ENCODE results near the gene BANP.
"Not testable (repeated sequence)": the region's sequence is repeated elsewhere in the genome, so short reads cannot be mapped to it uniquely, and the experiment has no call there.

BANP gene

DNA sequence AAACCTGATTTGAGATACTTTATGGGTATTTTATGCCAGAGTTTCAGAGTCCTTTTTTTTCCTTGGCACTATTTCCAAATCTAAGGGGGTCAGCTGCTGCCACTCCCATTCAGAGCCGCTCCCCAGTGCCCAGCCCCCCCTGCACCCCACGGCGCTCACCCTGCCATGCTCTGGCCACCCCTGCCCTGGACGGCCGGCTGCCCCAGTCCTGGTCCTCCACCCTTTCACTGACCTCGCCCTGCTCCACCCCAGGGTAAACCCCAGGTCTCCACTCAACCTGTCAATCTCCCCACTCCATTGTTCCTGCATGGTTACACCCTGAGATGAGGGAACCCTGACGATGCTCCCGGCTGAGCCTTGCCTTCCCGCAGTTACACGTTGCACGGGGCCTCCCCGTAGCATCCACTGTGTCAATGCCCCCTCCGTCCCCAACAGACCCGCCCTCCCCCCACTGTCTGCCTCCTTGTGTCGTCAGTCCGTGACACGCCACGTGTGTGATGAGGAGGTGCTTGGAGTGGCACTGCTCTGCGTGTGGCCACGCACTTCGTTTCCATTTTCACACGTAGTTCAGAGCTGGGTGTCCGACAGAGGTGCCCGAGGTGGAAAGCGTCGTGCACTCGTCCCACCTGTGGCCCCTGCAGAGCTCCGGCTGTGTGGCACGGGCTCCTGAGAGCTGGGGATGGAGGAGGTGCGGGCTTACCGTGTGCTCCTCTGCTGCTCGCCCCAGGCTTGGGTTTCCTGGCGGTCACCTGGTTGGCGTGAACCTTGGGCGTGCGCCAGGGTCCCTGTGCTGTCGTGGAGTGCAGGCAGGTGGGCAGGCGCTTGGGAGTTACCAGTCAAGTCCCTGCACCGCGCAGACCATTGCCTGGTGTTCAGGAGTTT lies 116.5 kb downstream of the BANP start:
- no peak for DNase-seq

DNA sequence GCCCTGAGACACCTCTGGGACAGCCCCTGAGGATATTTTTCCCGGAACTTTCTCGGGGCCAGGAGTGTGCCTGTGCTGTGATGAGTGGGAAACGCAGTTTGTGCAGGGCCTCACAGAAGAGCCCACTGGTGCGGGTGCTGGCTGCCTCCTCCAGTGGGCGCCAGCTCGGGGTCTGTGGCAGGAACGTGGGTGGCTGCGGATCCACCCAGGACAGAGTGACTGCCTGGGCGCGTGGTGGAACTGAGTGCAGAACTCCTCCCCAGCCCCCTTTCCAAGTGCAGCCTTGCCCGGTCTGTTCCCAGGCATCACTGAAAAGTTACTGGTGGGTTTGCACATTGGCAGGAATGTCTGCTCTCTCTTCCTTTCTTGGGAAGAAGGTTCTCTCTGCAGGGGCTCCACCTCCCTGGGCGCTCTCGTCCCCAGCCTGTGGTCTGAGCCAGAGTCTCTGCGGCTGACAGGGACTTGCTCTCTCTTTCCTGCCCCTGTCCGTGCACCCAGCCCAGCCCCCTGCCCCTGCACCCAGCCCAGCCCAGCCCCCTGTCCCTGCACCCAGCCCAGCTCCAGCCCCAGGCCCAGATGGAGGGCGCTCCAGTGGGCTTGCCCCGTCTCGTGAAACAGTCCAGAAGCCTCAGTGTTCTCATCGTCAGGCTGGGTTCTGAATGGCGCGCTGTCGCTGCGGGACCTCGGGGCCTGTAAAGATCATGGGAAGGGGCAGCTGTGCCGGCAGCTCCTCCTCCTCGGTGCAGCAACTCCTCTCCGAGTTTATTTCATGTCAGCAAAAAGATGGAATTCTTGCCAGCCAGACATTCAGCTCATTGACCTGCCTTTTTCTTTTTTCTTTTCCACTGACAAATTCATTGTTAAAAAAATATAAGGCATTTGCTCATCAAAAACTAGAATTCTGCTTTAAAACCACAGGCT lies 117.5 kb downstream of the BANP start:
- no peak for DNase-seq

DNA sequence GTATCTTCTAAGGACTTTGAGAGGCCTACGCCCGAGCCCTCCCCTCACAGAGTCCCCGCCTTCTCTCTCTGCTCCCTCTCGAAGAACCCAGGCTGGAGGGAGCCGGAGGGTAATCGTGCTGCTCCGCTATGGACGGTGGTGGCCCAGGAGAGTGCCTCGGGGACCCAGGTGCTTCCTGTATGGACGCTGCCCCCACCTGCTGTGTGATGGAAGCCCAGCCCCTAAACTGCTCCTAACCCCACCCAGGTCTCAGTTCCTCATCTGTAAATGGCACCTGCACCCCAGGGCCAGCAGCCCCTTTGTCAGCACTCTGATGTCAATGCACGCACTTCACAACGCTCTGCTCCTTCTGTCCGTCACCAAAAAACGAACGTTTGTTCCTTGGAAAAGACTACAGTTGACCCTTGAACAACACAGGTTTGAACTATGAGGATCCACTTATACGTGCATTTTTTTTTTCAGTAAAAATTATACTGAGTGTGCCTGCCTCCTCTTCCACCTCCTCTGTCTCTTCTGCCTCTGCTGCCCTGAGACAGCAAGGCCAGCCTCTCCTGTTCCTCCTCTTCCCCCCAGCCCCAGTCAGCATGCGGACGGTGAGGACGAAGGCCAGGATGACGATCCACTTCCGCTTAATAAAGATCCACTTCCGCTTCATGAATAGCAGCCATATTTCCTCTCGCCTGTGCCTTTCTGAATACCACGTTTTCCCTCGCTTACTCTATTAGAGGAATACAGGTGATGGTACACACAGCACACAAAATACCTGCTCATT lies 118.3 kb downstream of the BANP start:
- no peak for DNase-seq

DNA sequence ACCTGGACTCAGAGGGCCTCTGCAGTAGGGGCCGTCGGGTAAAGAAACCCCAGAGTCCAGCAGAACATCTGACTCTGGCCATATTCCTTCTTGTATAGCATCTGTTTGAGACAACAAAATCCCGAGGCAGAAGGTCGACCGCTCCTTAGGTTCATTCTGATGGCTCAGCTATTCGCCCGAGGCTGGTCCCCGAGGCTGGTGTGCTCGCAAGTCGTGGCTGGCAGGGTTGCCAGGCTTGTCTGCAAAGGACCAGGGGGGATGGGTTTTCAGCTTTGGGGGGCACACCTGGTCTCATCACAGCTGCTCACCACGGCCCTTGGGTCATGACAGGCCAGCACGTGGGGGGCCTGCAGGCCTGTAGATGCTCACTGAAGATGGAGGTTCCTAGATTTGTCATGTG lies 119.1 kb downstream of the BANP start:
- DNase-seq = no peak

DNA sequence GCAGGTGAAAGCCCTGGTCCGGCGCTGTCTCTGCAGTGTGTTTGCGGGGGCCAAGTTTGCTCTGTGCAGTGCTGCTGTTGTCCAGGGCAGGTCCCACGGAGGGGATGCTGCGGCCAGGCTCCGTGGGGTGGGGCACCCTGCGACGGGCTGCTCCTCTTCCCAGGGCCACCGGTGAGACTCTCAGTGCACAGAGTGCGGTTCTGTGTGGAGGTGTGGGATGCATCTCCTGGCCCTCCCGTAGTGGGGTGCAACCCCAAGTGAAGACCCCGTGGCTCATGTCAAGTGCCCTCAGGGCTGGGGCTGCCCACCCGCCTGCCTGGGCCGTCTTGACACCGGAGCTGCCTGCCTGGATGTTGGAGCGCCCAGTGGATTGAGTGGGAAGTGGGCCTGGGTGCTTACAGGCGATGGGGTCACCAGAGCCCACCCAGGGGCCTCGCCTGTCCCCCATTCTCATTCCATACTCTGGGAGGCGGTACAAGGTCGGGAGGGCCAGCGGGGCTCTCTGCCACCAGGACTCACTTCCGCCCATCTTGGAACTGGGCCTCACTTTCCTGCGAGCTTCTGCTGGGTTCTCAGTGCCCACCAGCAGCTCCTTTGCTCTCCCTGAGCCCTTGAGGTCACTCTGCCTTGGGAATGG lies 119.9 kb downstream of the BANP start:
- no peak for DNase-seq

DNA sequence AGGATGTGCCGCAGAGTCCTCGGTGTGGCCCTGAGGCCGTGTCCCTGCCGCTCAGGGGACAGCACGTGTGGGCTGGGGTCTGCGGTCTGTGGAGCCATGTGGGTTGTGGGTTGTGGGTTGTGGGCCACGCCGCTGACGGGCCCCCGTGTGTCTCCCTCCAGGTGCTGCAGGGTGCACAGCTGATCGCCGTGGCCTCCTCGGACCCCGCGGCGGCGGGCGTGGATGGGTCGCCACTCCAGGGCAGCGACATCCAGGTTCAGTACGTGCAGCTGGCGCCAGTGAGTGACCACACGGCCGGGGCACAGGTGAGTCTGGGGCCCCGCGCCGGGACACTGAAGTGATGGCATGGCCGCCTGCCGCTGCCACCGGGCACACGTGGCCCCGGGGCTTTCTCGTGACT lies 120.7 kb downstream of the BANP start:
- no peak for DNase-seq

DNA sequence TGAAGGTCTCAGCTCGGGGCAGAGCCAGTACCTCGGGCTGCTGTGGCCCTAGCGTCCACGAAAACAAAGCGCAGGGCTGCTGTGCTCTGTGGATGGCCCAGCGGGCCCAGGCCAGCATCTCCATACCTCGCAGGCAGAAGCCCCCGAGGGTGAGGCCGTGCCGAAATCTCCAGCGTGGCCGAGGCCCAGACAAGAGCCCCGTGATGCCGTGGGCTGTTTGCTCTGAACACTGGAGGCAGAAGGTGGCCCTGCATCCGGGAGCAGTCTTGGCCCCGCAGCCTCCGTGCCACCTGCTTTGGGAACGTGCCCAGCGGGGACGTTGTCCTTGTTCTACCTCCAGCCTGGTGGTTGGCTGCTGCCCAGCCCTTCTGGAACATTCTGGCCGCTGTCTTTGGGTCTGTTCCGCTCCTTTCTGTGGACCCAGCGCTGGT lies 121.4 kb downstream of the BANP start:
- DNase-seq = no peak

DNA sequence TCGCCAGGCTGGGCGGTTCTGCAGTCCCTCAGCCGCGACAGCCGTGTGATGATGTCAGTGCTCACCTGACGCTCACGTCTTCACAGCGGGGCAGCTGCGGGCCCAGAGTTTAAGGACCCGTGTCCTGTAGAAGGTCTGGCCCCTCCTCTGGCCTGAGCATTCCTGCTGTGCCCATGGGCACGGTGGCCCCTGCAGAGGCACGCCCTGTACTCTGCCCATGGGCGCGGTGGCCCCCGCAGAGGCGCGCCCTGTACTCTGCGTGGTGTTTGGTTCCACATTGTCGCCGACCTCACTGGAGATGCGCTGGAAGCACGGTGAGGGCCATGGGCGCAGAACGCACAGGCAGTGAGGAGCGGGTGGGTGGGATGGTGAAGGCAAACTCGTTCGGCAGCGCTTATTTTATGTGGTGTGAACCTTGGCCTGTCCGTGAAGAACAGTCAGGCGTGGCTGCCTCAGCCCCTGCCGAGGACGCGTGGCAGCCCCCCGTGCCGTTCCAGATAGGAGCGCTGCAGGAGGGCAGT lies 122.0 kb downstream of the BANP start:
- no peak for DNase-seq

DNA sequence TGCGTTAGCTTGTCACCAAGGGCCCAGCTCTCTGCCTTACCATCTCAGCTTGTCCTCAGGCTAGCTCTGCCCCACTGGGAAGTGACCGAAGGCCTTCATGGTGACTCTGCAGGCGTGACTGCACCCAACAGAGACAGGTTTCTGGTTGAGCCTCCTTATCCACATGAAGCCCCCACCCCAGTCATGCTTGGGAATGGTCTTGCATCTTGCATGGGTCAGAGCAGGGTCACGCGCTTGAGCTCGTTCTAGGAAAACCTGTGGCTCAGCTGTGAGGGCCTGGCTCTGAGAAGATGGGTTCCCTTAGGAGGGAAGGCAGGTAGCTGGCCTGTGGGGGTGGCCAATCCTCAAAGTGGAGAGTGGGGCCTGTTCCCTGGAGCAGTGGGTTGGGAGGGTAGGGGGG lies 122.8 kb downstream of the BANP start:
- DNase-seq = no peak

DNA sequence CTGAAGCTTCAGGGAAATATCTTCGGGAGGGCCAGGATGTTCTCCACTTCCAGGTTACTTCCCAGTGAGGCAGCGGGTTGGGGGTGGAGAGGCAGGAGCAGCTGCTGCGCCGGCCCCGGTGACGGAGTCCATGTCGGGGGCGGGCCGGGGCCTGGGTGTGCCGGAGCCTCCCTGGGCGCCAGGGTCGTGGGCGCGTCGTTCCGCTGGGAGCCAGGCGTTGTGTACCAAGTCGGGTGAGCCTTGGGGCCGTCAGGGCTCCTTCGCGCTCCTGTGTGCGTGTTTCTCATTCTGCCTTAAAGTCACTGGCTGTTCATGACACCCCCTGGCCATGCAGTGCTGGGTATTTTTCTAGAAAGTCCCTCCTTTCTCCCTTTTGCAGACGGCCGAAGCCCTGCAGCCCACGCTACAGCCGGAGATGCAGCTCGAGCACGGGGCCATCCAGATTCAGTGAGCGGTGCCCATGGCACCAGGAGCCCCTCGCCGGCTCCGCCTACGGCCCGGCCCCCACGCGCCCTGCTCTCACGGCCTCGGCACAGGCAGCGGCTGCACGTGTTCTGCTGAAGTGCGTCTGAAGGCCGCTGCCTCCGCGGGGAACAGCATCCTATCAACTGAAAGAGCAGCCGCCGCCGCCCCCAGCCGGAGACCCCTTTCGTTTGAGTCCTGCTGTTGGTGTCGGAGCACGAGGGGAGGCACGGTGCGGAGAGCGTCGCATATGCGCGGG lies 125.1 kb downstream of the BANP start:
- no peak for DNase-seq

DNA sequence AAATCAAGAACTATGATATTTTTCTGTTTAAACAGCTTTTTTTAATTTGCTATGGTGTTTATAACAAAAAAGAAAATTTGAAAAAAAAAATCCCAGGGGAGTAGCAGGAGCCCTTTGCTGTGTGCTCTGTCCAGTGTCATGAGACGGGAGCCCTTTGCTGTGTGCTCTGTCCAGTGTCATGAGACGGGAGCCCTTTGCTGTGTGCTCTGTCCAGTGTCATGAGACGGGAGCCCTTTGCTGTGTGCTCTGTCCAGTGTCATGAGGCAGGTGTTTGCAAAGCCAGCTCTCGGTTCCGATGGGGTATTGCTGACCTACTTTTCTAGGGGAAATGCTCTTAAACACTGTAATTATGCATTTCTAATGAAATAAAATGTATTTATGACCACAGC lies 125.7 kb downstream of the BANP start:
- DNase-seq = not testable (repeated sequence)

DNA sequence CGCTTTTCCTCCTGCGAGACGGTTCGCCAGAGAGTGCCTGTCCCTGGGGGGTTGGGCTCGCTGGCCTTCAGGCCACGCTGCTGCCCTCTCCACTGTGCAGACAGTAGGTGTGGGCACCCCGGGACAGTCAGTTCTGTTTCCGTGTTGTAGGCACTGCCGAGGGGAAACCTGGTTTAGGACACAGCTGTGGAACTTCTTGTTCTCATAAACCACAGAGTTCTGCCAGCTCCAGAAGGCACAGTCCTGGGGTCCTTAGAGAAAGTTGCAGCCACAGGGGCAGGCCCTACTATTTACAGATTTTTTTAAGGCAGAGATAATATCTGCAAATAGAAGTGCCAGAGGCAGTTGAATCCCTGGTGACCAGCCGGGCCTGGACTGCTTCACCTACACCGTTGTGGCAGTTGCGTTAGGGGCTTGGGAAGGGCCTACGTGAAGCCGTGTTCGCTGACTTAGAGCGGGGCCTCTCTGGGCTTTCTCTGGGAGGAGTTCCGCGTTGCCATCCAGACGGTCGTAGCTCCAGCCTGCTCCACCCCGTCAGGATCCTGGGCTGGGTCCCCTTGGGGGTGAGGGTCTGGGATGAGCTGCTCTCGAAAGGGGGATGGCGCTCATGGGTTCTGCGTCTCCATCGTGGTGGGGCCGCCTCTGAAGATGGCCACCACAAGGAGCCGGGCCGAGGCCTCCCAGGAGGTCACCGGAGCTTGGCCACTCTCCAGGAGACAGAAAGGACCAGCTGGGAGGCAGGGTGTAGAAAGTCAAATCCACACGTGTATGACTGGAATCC lies 126.3 kb downstream of the BANP start:
- DNase-seq = no peak

DNA sequence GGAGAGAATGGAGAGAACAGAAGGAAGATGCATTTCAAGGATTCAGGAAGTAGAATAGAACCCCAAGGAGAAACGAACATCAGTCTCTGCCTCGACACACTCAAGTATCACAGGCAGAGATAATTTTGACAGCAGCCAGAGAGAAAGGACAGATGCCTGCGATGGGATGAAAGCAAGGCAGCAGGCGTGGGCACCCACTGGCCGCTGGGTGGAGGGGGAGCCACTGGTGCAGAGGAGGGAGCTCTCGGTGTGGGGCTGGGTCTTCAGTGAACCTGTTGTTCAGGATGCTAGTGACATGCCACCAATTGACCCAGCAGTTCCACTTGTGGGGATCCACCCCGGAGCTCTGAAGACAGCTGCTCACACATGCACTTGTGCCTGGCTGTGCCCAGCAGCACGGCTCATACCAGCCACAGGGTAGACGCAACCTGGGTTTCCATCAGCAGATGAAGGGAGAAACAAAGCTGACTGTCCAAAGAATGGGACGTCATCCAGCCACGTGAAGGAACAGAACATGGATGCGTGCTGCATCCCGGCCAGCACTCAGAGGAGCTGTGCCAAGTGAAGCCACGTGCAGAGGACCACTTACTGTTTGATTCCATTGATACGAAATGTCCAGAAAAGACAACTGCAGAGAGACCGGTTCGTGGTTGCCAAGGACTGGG lies 127.0 kb downstream of the BANP start:
- no peak for DNase-seq

DNA sequence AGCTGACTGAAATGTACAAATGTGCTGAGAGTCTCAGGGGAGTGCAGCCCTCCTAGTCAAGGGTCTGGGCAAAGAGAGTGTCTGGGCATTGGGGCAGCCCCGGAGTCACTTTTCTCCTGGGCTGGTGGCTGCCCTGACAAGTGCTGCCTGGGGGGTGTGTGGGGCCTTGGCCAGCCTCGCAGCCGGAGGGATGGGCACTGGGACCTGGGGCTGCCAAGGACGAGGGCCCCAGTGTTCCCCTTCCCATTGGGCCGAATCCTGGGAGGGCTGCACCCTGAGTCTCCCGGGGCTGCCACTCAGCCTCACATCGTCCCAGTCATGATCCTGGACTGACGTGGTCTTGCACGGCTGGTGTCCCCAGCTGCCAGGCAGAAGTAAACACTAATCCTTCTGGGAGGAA lies 132.3 kb downstream of the BANP start:
- no peak for DNase-seq

DNA sequence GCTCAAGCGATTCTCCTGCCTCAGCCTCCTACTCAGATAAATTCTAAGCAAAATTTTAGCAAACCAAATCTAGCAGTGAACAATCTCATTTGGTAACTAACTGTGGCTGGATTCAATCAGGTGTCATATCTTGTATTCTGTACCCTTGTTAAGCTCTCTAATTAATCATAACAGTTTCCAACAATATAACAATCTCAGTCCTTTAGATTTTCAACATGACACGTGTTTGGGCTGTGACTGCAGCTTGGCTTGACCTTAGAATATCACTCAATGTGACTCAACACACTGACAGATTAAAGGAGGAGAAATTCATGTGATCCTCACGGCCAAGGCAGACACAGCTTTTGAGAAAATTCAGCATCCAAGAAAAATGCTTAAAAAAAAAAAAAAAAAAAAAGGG lies 133.6 kb downstream of the BANP start:
- DNase-seq = no peak

DNA sequence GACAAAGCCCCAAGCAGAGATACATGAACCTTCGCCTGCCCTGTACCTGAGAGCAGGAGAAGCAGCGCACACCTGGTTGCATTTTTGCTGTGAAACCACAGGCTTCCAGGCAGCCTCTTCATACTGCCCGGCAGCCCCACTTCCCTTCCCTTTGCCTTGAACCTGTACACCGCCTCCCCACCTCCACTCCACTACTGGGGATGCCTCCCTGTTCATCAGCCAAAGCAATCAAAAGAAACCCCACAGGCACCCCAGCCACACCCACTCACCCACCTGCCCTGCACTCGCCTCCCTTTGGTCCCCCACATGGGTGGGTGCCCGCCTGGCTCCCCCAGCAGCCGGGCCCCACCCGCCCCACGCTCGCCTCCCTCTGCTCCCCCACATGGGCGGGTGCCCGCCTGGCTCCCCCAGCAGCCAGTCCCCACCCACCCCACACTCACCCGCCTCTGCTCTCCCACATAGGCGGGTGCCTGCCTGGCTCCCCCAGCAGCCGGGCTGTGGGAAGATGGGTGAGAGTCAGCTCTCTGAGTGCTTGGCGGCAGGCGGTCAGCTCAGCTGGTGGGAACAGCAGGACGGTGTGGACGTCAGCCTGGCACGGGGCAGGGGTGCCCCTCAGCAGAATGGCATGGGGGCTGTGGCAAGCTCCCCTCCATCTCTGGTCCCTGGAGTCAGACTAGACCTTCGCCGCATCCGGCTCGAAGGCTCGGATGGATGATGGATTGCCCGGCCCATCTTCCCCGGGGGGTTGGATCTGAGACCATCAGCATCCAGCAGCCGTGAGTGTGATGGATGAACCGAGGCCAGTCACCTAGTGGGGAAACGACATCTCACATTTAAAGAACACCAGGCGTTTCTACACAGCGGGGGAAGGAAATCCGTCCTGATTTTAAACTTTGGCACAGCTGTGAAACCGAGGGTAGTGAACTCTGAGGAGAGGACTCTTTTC lies 135.6 kb downstream of the BANP start:
- no peak for DNase-seq

DNA sequence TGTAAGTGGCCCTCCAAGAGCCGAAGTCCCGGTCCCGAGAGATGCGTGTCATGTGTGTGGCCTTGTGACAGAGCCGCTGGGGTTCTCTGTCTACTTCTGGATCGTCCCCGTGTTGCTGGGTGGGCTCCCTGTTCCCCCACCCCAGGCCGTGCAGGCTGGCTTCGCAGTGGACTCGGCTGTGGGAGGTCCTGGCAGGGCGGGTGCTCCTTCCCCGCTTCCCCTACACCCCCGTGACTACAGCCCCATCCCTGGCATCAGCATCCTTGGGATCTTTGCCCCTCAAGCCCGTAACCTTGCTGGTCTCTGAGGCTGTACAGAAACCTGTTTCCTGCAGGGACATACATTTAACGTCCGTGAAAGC lies 136.3 kb downstream of the BANP start:
- no peak for DNase-seq

DNA sequence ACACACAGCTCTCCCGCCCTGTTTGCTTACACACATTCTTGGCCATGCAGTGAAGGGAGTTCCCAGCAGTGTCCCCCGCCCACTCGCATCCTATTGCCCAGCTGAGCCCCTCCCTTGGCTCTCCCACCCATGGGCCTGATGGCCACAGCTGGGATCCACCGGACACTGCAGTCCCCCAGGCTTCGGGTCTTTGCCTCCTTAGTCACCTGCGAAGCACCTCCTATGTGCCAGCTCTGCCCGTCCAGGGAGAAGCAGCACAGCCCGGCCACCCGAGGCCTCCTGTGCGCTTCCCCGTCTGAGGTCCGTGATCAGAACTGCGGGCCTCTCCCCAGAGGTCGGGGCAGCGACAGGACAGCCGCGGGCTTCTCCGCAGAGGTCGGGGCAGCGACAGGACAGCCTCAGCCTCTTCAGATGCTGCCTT lies 136.9 kb downstream of the BANP start:
- DNase-seq = peak; percentile 56

DNA sequence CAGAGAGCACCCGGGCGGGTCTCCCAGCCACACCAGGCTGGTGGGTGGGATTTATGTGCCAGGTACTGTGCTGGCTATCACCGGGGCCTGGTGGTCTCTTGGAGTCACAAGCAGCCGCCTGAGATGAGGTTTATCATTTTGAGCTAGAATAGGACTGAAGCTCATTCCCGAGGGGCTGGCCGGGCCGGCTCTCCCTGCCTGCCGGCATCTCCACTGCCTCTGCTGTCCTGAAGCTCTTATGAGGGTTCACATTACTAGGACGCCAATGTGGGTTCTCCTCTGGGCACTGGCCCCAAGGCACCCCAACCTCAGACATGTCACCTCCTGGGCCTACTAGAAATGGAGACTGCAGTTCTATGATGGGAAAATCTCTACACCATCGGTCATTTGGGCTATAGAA lies 137.4 kb downstream of the BANP start:
- DNase-seq = not testable (repeated sequence)
